SHP77 (cell line): Measurements from ENCODE around the gene TMEM147.
A peak's percentile ranks its signal among the peaks of the same experiment; 100 is the strongest.
"Not testable (repeated sequence)": the region's sequence is repeated elsewhere in the genome, so short reads cannot be mapped to it uniquely, and the experiment has no call there.

Experiments
- DNase-seq, 2 experiments: peaks; one replicate each; lab custom pipeline; 2025; lab: John Stamatoyannopoulos, UW

TMEM147 gene

DNA sequence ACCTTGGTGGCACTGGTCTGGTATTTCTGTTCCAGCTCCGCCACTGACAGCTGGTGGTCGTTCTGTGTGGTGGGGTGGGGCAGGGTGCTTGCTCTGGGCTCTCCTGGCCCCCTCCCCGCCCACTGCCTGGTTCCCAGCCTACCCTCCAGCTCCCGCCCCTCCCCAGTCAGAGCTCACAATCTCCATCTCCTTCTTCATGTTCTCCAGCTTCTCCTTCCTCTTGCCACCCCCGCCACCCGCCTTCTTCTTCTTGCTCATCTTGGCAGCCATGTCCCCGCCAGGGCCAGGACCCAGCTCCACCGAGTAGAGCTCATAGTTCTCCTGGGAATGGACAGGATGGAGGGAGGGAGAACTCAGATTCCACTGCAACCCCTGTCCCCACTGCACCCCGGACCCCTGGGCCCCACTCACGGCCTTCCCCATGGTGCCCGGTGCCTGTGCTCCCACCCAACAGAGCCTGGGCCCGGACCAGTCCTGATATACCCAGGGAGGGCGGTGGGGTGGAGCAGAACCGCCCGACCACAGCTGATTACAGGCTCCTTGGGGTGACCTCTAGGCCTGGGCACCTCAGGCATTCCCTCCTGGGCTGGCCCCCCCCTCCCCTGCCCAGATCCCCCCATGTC is 17.9 kb downstream of the TMEM147 start, which contains the start of gene ATP4A:
Gene ATP4A (minus strand): TSS at position 452 of the 623 bp plus-strand sequence. CDS start 29 bp downstream, at position 423.
- no peak for DNase-seq

GRCh38 chr19:35565016-35565856 is 19.8 kb downstream of the TMEM147 start:
- no peak for DNase-seq

GRCh38 chr19:35566738-35567137 is 21.3 kb downstream of the TMEM147 start:
- no peak for DNase-seq

GRCh38 chr19:35569281-35569781 is 23.9 kb downstream of the TMEM147 start:
- DNase-seq = peak; percentile 51 to 57

GRCh38 chr19:35571406-35571965 is 26.1 kb downstream of the TMEM147 start:
- DNase-seq = no peak

DNA sequence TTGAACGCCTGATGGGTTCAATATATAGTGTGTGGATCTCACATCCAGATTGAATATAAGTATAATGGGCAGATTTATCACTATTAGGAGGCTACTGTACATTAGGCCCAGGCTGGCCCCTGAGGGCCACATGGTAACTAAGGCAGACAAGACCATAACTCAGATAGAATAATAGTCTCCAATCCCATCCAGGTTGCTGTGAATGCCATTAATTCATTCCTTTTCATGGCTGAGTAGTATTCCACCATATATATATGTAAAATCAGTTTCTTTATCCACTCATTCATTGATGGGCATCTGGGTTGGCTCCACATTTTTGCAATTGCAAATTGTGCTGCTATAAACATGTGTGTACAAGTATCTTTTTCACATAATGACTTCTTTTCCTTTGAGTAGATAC is 32.5 kb downstream of the TMEM147 start:
- DNase-seq = no peak

DNA sequence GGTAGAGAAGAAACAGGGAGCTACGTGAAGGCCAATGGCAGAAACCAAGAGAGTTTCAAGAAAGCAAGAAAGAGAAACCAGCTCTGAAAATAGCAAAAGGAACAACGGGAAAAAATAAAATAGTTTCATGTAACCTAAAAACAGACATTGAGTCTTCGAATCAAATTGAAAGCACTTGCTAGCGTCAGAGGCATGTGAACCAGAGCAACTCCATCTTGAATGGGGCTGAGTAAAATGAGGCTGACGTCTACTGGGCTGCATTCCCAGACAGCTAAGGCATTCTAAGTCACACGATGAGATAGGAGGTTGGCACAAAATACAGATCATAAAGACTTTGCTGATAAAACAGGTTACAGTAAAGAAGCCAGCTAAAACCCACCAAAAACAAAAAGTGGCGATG is 33.3 kb downstream of the TMEM147 start:
- DNase-seq = no peak

- no peak for DNase-seq
Observed at GRCh38 chr19:35582760-35583159, 37.3 kb downstream of the TMEM147 start.

GRCh38 chr19:35585848-35586247 is 40.4 kb downstream of the TMEM147 start, which contains the start of gene PMIS2:
Gene PMIS2, plus strand, starts transcription at chr19:35586173. Its CDS starts 87 bp downstream, at chr19:35586260.
- no peak for DNase-seq

GRCh38 chr19:35587321-35587720 is 41.9 kb downstream of the TMEM147 start:
- no peak for DNase-seq

DNA sequence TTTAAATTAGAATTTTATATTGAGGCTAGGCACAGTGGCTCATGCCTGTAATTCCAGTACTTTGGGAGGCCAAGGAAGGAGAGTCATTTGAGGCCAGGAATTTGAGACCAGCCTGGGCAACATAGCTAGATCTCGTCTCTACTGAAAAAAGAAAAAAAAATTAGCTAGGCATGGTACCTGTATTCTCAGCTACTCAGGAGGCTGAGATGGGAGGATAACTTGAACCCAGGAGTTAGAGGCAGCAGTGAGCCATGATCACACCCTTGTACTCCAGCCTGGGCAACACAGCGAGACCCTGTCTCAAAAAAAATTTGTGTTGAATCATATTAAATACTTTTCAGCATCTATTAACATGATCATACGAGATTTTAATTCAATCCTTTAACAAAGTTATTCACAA is 45.4 kb downstream of the TMEM147 start:
- no peak for DNase-seq

DNA sequence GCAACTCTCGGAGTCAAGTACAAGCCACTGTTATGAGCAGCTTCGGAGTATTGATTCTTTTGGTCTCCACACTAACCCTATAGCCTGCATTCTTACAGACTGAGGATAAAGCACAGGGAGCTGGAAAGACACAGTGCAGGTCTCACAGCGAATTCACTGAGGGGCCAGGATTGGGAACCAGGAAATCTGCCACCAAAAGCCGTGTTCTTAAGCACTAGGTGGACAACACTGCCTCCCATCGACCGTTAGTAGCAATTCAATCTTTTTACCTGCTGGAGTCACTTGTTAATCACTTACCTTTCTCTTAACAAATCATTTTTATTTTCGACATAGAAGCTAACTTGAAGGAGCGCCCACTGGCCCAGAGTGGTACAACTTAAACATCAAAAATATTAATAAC is 46.8 kb downstream of the TMEM147 start:
- peak in 1 of 2 experiments; percentile 31 for DNase-seq

GRCh38 chr19:35595026-35595425 is 49.6 kb downstream of the TMEM147 start:
- not testable (repeated sequence) for DNase-seq

DNA sequence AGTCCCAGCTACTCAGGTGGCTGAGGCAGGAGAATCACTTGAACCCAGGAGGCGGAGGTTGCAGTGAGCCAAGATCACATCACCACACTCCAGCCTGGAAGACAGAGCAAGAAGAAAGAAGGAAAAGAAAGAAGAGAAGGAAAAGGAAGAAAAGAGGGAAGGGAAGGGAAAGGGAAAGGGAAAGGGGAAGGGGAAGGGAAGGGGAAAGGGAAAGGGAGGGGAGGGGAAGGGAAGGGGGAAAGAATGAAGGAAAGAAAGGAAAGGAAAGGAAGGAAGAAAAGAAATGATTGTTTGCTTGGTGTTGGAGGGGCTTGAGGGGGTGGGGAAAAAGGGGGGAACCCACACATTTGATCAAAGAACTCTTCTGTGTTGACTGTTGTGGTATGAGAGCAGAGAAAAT is 50.5 kb downstream of the TMEM147 start:
- no peak for DNase-seq

- DNase-seq = no peak
Observed at GRCh38 chr19:35596366-35596999, 51.1 kb downstream of the TMEM147 start.
